ENCODE measurements around the gene SPATS2L.

GRCh38 chr2:200340508-200341224 is 34.2 kb downstream of the SPATS2L start:
- TF ChIP-seq EZH2phosphoT487 (IDR thresholded peaks at IDR 0.05) (no peak), CTCF (IDR thresholded peaks at IDR 0.05) (no peak), EZH2 (IDR thresholded peaks at IDR 0.05) (no peak)
